ENCODE data around the gene PTPRD.

DNA sequence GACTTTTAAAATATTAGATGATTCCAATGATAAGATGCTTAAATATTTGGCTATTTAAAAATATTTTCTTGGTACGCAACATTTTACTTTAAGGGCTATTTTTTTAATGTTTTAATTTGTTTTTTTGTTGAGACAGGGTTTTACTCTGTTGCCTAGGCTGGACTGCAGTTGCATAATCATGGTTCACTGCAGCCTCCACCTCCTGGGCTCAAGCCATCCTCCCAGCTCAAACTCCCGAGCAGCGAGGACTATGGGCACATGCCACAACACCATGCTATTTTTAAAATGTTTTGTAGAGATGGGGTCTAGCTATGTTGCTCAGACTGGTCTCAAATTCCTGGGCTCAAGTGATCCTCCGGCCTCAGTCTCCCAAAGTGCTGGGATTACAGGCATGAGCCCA lies 1963.0 kb downstream of the PTPRD start:
- TF ChIP-seq, protein P1, sequence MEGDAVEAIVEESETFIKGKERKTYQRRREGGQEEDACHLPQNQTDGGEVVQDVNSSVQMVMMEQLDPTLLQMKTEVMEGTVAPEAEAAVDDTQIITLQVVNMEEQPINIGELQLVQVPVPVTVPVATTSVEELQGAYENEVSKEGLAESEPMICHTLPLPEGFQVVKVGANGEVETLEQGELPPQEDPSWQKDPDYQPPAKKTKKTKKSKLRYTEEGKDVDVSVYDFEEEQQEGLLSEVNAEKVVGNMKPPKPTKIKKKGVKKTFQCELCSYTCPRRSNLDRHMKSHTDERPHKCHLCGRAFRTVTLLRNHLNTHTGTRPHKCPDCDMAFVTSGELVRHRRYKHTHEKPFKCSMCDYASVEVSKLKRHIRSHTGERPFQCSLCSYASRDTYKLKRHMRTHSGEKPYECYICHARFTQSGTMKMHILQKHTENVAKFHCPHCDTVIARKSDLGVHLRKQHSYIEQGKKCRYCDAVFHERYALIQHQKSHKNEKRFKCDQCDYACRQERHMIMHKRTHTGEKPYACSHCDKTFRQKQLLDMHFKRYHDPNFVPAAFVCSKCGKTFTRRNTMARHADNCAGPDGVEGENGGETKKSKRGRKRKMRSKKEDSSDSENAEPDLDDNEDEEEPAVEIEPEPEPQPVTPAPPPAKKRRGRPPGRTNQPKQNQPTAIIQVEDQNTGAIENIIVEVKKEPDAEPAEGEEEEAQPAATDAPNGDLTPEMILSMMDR (conservative IDR thresholded peaks at IDR 0.05 in 1 of 2, IDR thresholded peaks at IDR 0.05 in 1 of 2; ENCODE audit: extremely low read depth in 1 of 2, insufficient read depth in 1 of 2, low read depth in 1 of 2, low read length in 2 of 2): no peak
- TF ChIP-seq EZH2 (IDR thresholded peaks at IDR 0.05; ENCODE audit: borderline replicate concordance, low read length): no peak
